GM21526 (cell line): ENCODE measurements around the gene PYGO1.
"Not testable (repeated sequence)": the region's sequence is repeated elsewhere in the genome, so short reads cannot be mapped to it uniquely, and the experiment has no call there.

Source experiments
- ATAC-seq: cut with Tn5 transposase; IDR thresholded peaks from one replicate; pipeline ENCODE4 v1.9.1; 2021; ENCODE audit warnings: moderate library complexity; ENCODE audit not compliant: unreplicated experiment, low FRiP score

Gene PYGO1

GRCh38 chr15:55513621-55514413 lies 74.3 kb downstream of the PYGO1 start:
- not testable (repeated sequence) for ATAC-seq

DNA sequence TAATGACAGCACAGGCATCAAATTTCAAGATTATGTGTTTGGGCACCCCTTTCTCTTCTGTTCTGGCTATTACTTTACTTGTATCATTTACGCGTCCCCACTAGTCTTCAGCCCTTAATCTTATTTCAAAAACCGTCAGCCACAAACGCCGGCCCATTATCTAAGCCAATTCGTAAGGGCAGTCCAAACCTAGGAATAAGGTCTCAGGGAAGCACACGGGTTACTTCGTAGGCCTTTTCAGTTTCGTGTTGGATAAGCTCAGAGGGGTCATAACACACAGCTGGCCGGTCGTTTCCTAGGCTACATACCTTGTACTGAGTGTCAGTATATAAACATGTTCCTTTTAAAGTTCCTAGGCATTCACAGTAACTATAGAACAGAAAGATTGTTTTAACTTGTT lies 75.0 kb downstream of the PYGO1 start:
- no peak for ATAC-seq

DNA sequence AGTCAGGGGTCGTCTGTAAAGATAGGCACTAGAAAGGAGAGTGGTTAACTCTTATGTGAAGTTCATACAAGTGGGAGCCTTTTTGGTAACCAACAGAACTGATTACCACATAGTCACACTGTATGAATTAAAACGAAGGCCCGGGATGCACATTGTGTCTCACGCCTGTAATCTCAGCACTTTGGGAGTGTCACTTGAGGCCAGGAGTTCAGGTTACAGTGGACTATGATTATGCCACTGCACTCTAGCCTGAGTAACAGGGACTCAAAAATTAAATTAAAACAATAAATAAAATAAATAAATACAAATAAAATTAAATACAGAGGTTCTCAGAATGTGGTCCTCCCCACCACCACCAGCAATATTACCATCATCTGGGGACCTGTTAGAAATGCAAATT lies 80.6 kb downstream of the PYGO1 start:
- no peak for ATAC-seq

DNA sequence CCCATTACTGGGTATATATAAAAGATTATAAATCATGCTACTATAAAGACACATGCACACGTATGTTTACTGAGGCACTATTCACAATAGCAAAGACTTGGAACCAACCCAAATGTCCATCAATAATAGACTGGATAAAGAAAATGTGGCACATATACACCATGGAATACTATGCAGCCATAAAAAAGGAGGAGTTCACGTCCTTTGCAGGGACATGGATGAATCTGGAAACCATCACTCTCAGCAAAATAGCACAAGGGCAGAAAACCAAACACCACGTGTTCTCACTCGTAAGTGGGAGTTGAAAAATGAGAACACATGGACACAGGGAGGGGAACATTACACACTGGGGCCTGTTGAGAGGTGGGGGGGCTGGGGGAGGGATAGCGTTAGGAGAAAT lies 82.7 kb downstream of the PYGO1 start:
- ATAC-seq, result not testable (repeated sequence)

- ATAC-seq, result no peak
Measured at GRCh38 chr15:55499151-55499550, 89.0 kb downstream of the PYGO1 start.

- peak; percentile 99 for ATAC-seq
Measured at GRCh38 chr15:55498109-55498938, 89.8 kb downstream of the PYGO1 start.

GRCh38 chr15:55496716-55497115 lies 91.4 kb downstream of the PYGO1 start:
- ATAC-seq, result no peak

GRCh38 chr15:55494931-55495330 lies 93.2 kb downstream of the PYGO1 start:
- ATAC-seq, result no peak

DNA sequence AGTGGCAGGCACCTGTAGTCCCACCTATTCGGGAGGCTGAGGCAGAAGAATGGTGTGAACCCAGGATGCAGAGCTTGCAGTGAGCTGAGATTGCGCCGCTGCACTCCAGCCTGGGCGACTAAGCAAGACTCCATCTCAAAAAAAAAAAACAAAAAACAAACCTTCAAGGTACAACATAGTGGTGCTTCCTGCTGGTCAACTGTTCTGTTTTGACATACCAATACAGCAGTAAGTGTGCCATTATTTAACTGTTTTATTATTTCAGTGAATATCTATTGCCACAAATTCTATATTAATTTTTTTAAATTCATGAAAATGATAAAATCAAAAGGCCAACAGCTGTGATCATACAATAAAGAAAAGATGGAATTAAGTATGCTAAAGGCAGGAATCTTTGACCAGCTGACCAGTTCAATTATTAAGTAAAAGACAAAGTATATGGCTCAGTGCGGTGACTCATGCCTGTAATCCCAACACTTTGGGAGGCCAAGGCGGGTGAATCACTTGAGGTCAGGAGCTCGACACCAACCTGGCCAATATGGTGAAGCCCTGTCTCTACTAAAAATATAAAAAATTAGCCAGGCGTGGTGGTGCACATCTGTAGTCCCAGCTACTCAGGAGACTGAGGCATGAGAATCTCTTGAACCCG lies 99.1 kb downstream of the PYGO1 start:
- not testable (repeated sequence) for ATAC-seq
